Heart left ventricle (tissue), 16 donors: ENCODE results near the gene KLHL2. TPM values are rescaled to one million over a fixed set of nuclear protein-coding genes. Genes with fewer than 3 reads are reported as not detected.
A peak's percentile ranks its signal among the peaks of the same experiment; 100 is the strongest.

Experiments
- ATAC-seq, 4 donors: fragments of 200-7000 bp; cut with Tn5 transposase; one replicate each; pipeline ENCODE4 v1.9.1; 2020 to 2022; ENCODE audit warnings: moderate library complexity in 4 of 4, mild to moderate bottlenecking in 3 of 4, moderate number of reproducible peaks in 1 of 4
- DNase-seq, 5 donors: peaks; one replicate each; pipeline ENCODE4 v3.0.0-alpha.2; 2020
- H3K27ac ChIP-seq, 12 donors: fragments of 200-600 bp; sonication (generic) in 4 of 12; one replicate each; pipeline versions ENCODE4 v1.5.0 to v1.8.0; 2016 to 2022; ENCODE audit warnings: mild to moderate bottlenecking in 2 of 12
- H3K27me3 ChIP-seq, 9 donors: fragments of 200-600 bp; sonication (generic) in 2 of 9; one replicate each; pipeline versions ENCODE4 v1.5.1 to v1.8.0; 2016 to 2022; ENCODE audit warnings: mild to moderate bottlenecking in 3 of 9
- H3K36me3 ChIP-seq, 9 donors: fragments of 200-600 bp; sonication (generic) in 2 of 9; one replicate each; pipeline versions ENCODE4 v1.5.0 to v1.8.0; 2018 to 2022; ENCODE audit warnings: mild to moderate bottlenecking in 2 of 9
- H3K4me1 ChIP-seq, 12 donors: fragments of 200-600 bp; sonication (generic) in 4 of 12; one replicate each; pipeline versions ENCODE4 v1.5.0 to v1.8.0; 2016 to 2022; ENCODE audit warnings: mild to moderate bottlenecking in 3 of 12
- H3K4me3 ChIP-seq, 12 donors: fragments of 200-600 bp; sonication (generic) in 4 of 12; one replicate each; pipeline versions ENCODE4 v1.5.0 to v1.8.0; 2017 to 2022; ENCODE audit warnings: mild to moderate bottlenecking in 9 of 12, moderate library complexity in 4 of 12
- H3K9me3 ChIP-seq, 12 donors: fragments of 200-600 bp; sonication (generic) in 4 of 12; one replicate each; pipeline versions ENCODE4 v1.5.0 to v1.8.0; 2016 to 2022; ENCODE audit warnings: mild to moderate bottlenecking in 1 of 12
- CTCF ChIP-seq, 12 donors: fragments of 200-600 bp; sonication (generic) in 4 of 12; IDR thresholded peaks; one replicate each; pipeline versions ENCODE4 v1.5.0 to v1.8.0; 2018 to 2022; ENCODE audit warnings: antibody characterized with exemption in 12 of 12, mild to moderate bottlenecking in 5 of 12
- POLR2A ChIP-seq, 2 donors: fragments of 450-650 bp; IDR thresholded peaks; one replicate each; pipeline ENCODE4 v1.6.1; 2017; ENCODE audit warnings: antibody characterized with exemption in 2 of 2, mild to moderate bottlenecking in 2 of 2, moderate library complexity in 2 of 2
- WGBS, 4 donors: extraction: QIAGEN DNeasy Blood & Tissue Kit in 2 of 4; methylation state at CpG; one replicate each; pipeline versions ENCODE4 v1.1.5 to v1.1.7; 2013 to 2018; 5-methylcytosine and 5-hydroxymethylcytosine counted together
- intact Hi-C, 10 donors: fragments of 100-400 bp; cut with DNase I; formaldehyde crosslinking; loops; one replicate each; pipeline versions ENCODE4 v1.11.1 to v1.14.2; 2022
- polyA plus RNA-seq, 2 donors: library from polyadenylated mRNA; stranded (reverse); fragments of 200-250 nt; gene quantifications; one replicate each; pipeline ENCODE4 v1.2.3, GENCODE V29; 2013
- total RNA-seq, 9 donors: library from RNA; depleted of rRNA in 2 of 9; stranded (reverse); fragments of >200 nt in 2 of 9; fragmentation: NEBNext Ultra II Directional in 3 of 9; extraction: Animal tissue kit (Norgen Biotek cat#: 25700) in 3 of 9; gene quantifications; one replicate each; pipeline versions ENCODE4 v1.1.0 to v1.2.4, GENCODE V29; 2016 to 2023
- donor health status: ischemic (EF 13 %, LVEDD 7.1; RV severe dilation, severe dysfunction).
- donor health status: healthy with polysubstance abuse.
- donor health status: DM: no; HTN: yes; CAD: no.
- donor health status: DM: no; HTN: no; CAD: no.
- donor health status: ischemic (EF 25% LVEDD 6.9; RV normal size, moderate dysfunction).
- donor health status: ischemic (EF 25% LVEDD 5.7; RV mildly dilated, moderate dysfunction).
- donor health status: healthy.
- donor health status: DM: yes; HTN: yes; CAD: no.
- donor health status: ischemic (EF 35%, LVEDD 5.7; RV mildly dilated, moderate dysfunction).
- donor health status: nonischemic (EF 11% LVEDD 7.7; RV severe dilation, severe dysfunction).
- donor health status: DM: yes; HTN: yes; CAD: no.
- donor health status: PGD.
- donor health status: ischemic (EF 29% LVEDD 5.4; RV normal size, mild dysfunction).
- donor health status: nonischemic (EF 23%, LVEDD 6.1; RV moderate dilation, normal function).

The KLHL2 gene
- total and polyA plus RNA-seq, 11 donors: 4.0 to 18.6 (median 10.8) TPM

- intact Hi-C loops: loop anchor here in 1 of 10 donors (10.0 kb wide), 1 partner anchor 125 kb away; the partner anchor contains the start of gene MSMO1
- TF ChIP-seq POLR2A (IDR thresholded peaks at IDR 0.05): no peak
- TF ChIP-seq CTCF (IDR thresholded peaks at IDR 0.05): no peak
- DNase-seq (no peak), ATAC-seq (no peak)
- Histone ChIP-seq H3K27ac (no peak overlapping the region), H3K36me3 (no peaks in the 10 kb centered on the region), H3K4me3 (no peak overlapping the region), H3K9me3 (no peaks in the 10 kb centered on the region), H3K27me3 (peaks cover 0 to 4% (median 0%) of the 10 kb centered on the region in 9 donors), H3K4me1 (peaks cover 0 to 12% (median 0%) of the 10 kb centered on the region in 12 donors)
- WGBS, 4 donors: 91 to 97% (median 93%) methylated on average over 2 of the region's 2 CpGs
These were observed 7.6 kb upstream of the KLHL2 start for GRCh38 chr4:165199722-165200121.

- H3K4me3 ChIP-seq: no peak overlapping the region
- H3K27me3 ChIP-seq: no peaks in the 10 kb centered on the region
- TF ChIP-seq CTCF (IDR thresholded peaks at IDR 0.05): no peak
- no peak for TF ChIP-seq POLR2A (IDR thresholded peaks at IDR 0.05)
- H3K27ac ChIP-seq: no peak overlapping the region
- intact Hi-C loops: loop anchor here in 1 of 10 donors (10.0 kb wide), 1 partner anchor 123 kb away; the partner anchor contains the start of gene MSMO1
- no peaks in the 10 kb centered on the region for H3K36me3 ChIP-seq
- ATAC-seq (no peak), DNase-seq (no peak)
- H3K4me1 ChIP-seq: peaks cover 0 to 31% (median 6%) of the 10 kb centered on the region in 12 donors
- WGBS, 4 donors: 81 to 83% (median 82%) methylated on average over 1 of the region's 1 CpG
- H3K9me3 ChIP-seq: no peaks in the 10 kb centered on the region
These were observed 5.6 kb upstream of the KLHL2 start for GRCh38 chr4:165201806-165202205.

GRCh38 chr4:165203541-165204461 is 3.6 kb upstream of the KLHL2 start:
- Histone ChIP-seq H3K9me3 (no peaks in the 10 kb centered on the region), H3K4me1 (peaks cover 0 to 41% (median 10%) of the 10 kb centered on the region in 12 donors), H3K4me3 (no peak overlapping the region), H3K27ac (no peak overlapping the region), H3K27me3 (no peaks in the 10 kb centered on the region), H3K36me3 (no peaks in the 10 kb centered on the region)
- 86 to 88% (median 87%) methylated on average over 8 of the region's 8 CpGs for WGBS, 4 donors
- TF ChIP-seq POLR2A (IDR thresholded peaks at IDR 0.05) (no peak), CTCF (IDR thresholded peaks at IDR 0.05) (no peak)
- ATAC-seq: no peak
- no peak for DNase-seq
- intact Hi-C loops: loop anchor here in 1 of 10 donors (10.0 kb wide), 1 partner anchor 121 kb away; the partner anchor contains the start of gene MSMO1

- H3K4me3 ChIP-seq: no peak overlapping the region
- ATAC-seq: no peak
- no peaks in the 10 kb centered on the region for H3K9me3 ChIP-seq
- peaks cover 0 to 47% (median 13%) of the 10 kb centered on the region in 12 donors for H3K4me1 ChIP-seq
- intact Hi-C loops: loop anchor here in 1 of 10 donors (10.0 kb wide), 1 partner anchor 120 kb away; the partner anchor contains the start of gene MSMO1
- no peaks in the 10 kb centered on the region for H3K27me3 ChIP-seq
- TF ChIP-seq POLR2A (IDR thresholded peaks at IDR 0.05): no peak
- no peak for TF ChIP-seq CTCF (IDR thresholded peaks at IDR 0.05)
- H3K27ac ChIP-seq: peak overlapping the region in 1 of 12 donors; percentile 49
- 83 to 92% (median 88%) methylated on average over 3 of the region's 3 CpGs for WGBS, 4 donors
- H3K36me3 ChIP-seq: no peaks in the 10 kb centered on the region
- DNase-seq: no peak
These were observed 2.9 kb upstream of the KLHL2 start for GRCh38 chr4:165204462-165204830.
